CD8-positive, alpha-beta memory T cell (primary cell): Measurements from ENCODE around the gene MOGAT2. TPM values are rescaled to one million over a fixed set of nuclear protein-coding genes. Genes with fewer than 3 reads are reported as not detected.
"Not testable (repeated sequence)": the region's sequence is repeated elsewhere in the genome, so short reads cannot be mapped to it uniquely, and the experiment has no call there.

Experiments
- CTCF ChIA-PET: fragments of 350-600 bp; sonication (Branson Sonifier 250); formaldehyde crosslinking; loops from one replicate; lab custom pipeline; 2021; ENCODE audit warnings: antibody characterized with exemption; lab: Charles Lee
- POLR2A ChIA-PET: fragments of 350-600 bp; sonication (Branson Sonifier 250); formaldehyde crosslinking; loops from one replicate; lab custom pipeline; 2021; ENCODE audit warnings: antibody characterized with exemption; lab: Charles Lee
- DNase-seq, 5 donors: peaks; one replicate each; pipeline versions ENCODE4 v3.0.0 to v3.0.0-alpha.2; 2020 to 2022; ENCODE audit warnings: mixed read lengths in 1 of 5
- H3K27ac ChIP-seq: one replicate; pipeline ENCODE4 v1.7.0; 2013; ENCODE audit warnings: low read depth, mild to moderate bottlenecking, low read length, moderate library complexity
- H3K27me3 ChIP-seq: 2 replicates; pipeline ENCODE4 v1.7.0; 2013; ENCODE audit warnings: low read length, mild to moderate bottlenecking; ENCODE audit not compliant: insufficient read depth, poor library complexity, severe bottlenecking
- H3K36me3 ChIP-seq: 2 replicates; pipeline ENCODE4 v1.7.0; 2013; ENCODE audit warnings: mild to moderate bottlenecking, low read length, moderate library complexity; ENCODE audit not compliant: insufficient read depth
- H3K4me1 ChIP-seq: 2 replicates; pipeline ENCODE4 v1.7.0; 2013; ENCODE audit warnings: mild to moderate bottlenecking, low read length, moderate library complexity; ENCODE audit not compliant: insufficient read depth
- H3K4me3 ChIP-seq: 2 replicates; pipeline ENCODE4 v1.7.0; 2013; ENCODE audit warnings: mild to moderate bottlenecking, low read length
- H3K9me3 ChIP-seq: 2 replicates; pipeline ENCODE4 v1.7.0; 2013; ENCODE audit warnings: mild to moderate bottlenecking, low read length
- H3K27ac Mint-ChIP-seq, 8 donors: one replicate each; pipeline ENCODE4 v1.8.0; 2020 to 2021; ENCODE audit warnings: mixed read lengths in 8 of 8, mild to moderate bottlenecking in 6 of 8, inconsistent platforms in 3 of 8, moderate library complexity in 3 of 8
- H3K27me3 Mint-ChIP-seq, 2 donors: one replicate each; pipeline ENCODE4 v1.8.0; 2020 to 2021; ENCODE audit warnings: mixed read lengths in 2 of 2, mild to moderate bottlenecking in 1 of 2, moderate library complexity in 1 of 2
- H3K36me3 Mint-ChIP-seq, 3 donors: one replicate each; pipeline ENCODE4 v1.8.0; 2020 to 2021; ENCODE audit warnings: mixed read lengths in 3 of 3, inconsistent platforms in 1 of 3, mild to moderate bottlenecking in 1 of 3
- H3K4me1 Mint-ChIP-seq, 3 donors: one replicate each; pipeline ENCODE4 v1.8.0; 2020 to 2021; ENCODE audit warnings: mixed read lengths in 3 of 3, inconsistent platforms in 1 of 3, mild to moderate bottlenecking in 1 of 3
- H3K4me3 Mint-ChIP-seq, 7 donors: one replicate each; pipeline ENCODE4 v1.8.0; 2020 to 2021; ENCODE audit warnings: mixed read lengths in 7 of 7, mild to moderate bottlenecking in 6 of 7, moderate library complexity in 4 of 7, inconsistent platforms in 2 of 7
- H3K9me3 Mint-ChIP-seq, 5 donors: one replicate each; pipeline ENCODE4 v1.8.0; 2020 to 2022; ENCODE audit warnings: mixed read lengths in 5 of 5, mild to moderate bottlenecking in 3 of 5, moderate library complexity in 2 of 5, inconsistent platforms in 1 of 5
- polyA plus RNA-seq: library from polyadenylated mRNA; unstranded; fragments of 300-500 nt; fragmentation: Illumina TruSeq; gene quantifications from one replicate; pipeline ENCODE4 v1.2.3, GENCODE V29; 2021
- total RNA-seq, 2 experiments: library from RNA; stranded (reverse); gene quantifications; one replicate each; pipeline ENCODE4 v1.2.3, GENCODE V29; 2021

The MOGAT2 gene
- total and polyA plus RNA-seq, 3 experiments from 2014 or later, result not detected

DNA sequence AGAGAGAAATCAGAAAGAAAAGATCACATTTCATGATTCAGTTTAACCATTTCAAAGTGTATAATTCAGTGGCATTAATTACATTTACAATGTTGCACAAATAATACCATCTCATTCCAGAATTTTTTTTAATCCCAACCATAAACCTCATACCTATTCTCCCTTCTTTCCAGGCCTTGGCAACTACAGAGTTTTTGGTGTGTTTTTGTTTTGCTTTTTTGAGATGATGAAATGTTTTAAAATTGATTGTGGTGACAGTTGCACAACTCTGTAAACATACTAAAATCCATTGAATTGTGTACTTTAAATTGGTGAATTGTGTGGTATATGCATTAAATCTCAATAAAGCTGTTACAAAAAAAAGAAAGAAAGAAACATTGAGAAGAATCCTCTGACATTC lies 37.3 kb downstream of the MOGAT2 start:
- CTCF ChIA-PET, H3K4me1 Mint-ChIP-seq, POLR2A ChIA-PET: not testable (repeated sequence)

GRCh38 chr11:75757651-75758050 lies 40.0 kb downstream of the MOGAT2 start:
- CTCF ChIA-PET, result no interaction called here
- Mint-ChIP-seq H3K27ac (peak overlapping the region in 1 of 8 donors; percentile 55), H3K4me3 (no peak overlapping the region), H3K9me3 (no peaks in the 10 kb centered on the region), H3K27me3 (peaks cover 0 to 3% of the 10 kb centered on the region in 2 donors), H3K4me1 (no peaks in the 10 kb centered on the region), H3K36me3 (peaks cover 0 to 1% (median 0%) of the 10 kb centered on the region in 3 donors)
- H3K4me3 ChIP-seq, result no peak overlapping the region
- H3K27me3 ChIP-seq, result no peaks in the 10 kb centered on the region
- H3K27ac ChIP-seq, result no peak overlapping the region
- DNase-seq, result no peak
- H3K9me3 ChIP-seq, result no peaks in the 10 kb centered on the region
- POLR2A ChIA-PET, result interaction anchor here (0.6 kb wide), 1 partner anchor 12 kb away, joined by 4 read pairs; no protein-coding TSS in a partner anchor
- no peaks in the 10 kb centered on the region for H3K4me1 ChIP-seq
- H3K36me3 ChIP-seq, result no peaks in the 10 kb centered on the region

More for the DNA sequence above, 37.3 kb downstream of the MOGAT2 start:
- H3K4me1 ChIP-seq, H3K27ac Mint-ChIP-seq, H3K27me3 Mint-ChIP-seq, H3K27ac ChIP-seq, H3K4me3 ChIP-seq, H3K9me3 ChIP-seq, H3K36me3 Mint-ChIP-seq, H3K27me3 ChIP-seq, DNase-seq, H3K36me3 ChIP-seq, H3K4me3 Mint-ChIP-seq, H3K9me3 Mint-ChIP-seq: not testable (repeated sequence)

DNA sequence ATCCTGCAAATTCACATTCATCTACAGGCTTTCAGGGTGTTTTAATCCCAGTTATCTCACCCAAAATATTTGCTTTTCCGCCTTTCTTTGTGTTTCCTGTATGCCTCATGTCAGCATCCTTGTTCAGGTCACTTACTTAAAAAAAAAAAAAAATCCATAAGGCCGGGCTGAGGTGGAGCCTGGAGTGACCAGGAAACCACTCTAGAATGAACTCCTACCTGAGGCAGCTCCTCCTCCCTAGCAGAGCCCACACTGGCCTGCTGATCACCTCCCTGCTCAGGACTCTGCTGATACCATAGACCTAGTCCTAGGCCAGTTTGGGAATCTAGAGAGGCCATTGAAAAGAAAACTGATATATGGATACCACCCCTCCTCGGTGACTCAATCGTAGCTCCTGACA lies 42.2 kb downstream of the MOGAT2 start:
- Histone ChIP-seq H3K4me3 (no peak overlapping the region), H3K4me1 (no peaks in the 10 kb centered on the region), H3K27ac (no peak overlapping the region), H3K27me3 (no peaks in the 10 kb centered on the region), H3K36me3 (no peaks in the 10 kb centered on the region), H3K9me3 (no peaks in the 10 kb centered on the region)
- Mint-ChIP-seq H3K27ac (no peak overlapping the region), H3K4me1 (no peaks in the 10 kb centered on the region), H3K4me3 (no peak overlapping the region), H3K36me3 (peaks cover 0 to 1% (median 0%) of the 10 kb centered on the region in 3 donors), H3K27me3 (peaks cover 0 to 3% of the 10 kb centered on the region in 2 donors), H3K9me3 (no peaks in the 10 kb centered on the region)
- ChIA-PET CTCF (no interaction called here), POLR2A (no interaction called here)
- no peak for DNase-seq

DNA sequence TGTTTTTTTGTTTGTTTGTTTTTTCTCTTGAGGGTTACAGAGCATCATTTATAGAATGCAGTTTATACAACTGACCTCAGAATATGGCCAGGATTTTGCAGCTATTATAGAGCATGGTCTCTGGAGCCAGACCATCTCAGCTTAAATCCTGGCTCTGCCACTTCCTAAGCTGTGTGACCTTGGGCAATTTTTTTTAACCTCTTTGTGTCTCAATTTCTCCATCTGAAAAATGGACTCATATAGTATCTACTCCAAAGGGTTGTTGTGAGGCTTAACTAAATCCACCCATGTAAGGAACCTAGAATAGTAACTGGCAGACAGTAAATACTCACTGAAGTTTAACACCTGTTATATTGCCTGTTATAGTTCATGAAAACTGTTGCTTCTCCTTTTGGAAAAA lies 42.6 kb downstream of the MOGAT2 start:
- DNase-seq, result no peak
- Histone ChIP-seq H3K27me3 (no peaks in the 10 kb centered on the region), H3K4me1 (no peaks in the 10 kb centered on the region), H3K4me3 (no peak overlapping the region), H3K27ac (no peak overlapping the region), H3K36me3 (no peaks in the 10 kb centered on the region), H3K9me3 (no peaks in the 10 kb centered on the region)
- H3K27me3 Mint-ChIP-seq, result peaks cover 0 to 3% of the 10 kb centered on the region in 2 donors
- H3K27ac Mint-ChIP-seq, result peak overlapping the region in 1 of 8 donors; percentile 51
- H3K9me3 Mint-ChIP-seq, result no peaks in the 10 kb centered on the region
- H3K4me3 Mint-ChIP-seq, result no peak overlapping the region
- ChIA-PET CTCF (no interaction called here), POLR2A (no interaction called here)
- H3K4me1 Mint-ChIP-seq, result no peaks in the 10 kb centered on the region
- peaks cover 0 to 1% (median 0%) of the 10 kb centered on the region in 3 donors for H3K36me3 Mint-ChIP-seq

DNA sequence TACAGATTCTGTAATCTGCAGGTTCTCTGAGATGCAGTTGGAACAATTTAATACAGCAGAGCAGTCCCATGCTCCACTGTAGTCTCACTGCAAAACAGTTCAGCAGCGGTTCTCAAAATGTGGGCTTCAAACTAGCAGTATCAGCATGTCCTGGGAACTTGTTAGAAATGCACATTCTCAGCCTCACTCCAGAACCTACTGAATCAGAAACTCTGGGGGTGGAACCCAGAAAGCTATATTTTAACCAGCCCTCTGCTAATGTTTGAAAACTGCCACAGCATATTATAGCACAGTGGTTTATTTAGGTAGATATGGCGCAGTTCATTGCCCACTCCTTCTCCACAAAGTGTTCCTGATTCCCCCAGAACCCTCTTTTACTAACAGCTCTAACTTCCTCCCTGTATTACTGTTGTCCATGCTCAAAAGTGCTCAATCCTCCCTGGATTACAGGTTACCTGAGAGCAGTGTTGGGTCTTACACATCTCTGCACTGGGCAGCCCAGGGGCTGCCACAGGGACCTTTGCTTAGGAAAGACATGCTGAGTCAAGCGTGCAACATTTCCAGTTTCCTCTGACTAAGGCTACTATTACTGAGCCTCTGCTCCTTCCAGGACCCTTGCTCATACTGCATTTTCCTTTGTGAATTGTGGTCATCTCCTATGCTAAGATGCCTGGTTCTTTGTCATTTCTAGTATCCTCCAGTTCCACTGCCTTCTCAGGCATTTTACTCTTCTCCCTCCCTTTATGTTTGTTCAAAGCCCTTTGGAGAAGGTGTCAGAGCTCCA lies 43.3 kb downstream of the MOGAT2 start:
- Histone ChIP-seq H3K36me3 (no peaks in the 10 kb centered on the region), H3K27ac (no peak overlapping the region), H3K4me3 (no peak overlapping the region), H3K4me1 (no peaks in the 10 kb centered on the region), H3K27me3 (no peaks in the 10 kb centered on the region), H3K9me3 (no peaks in the 10 kb centered on the region)
- no peak for DNase-seq
- ChIA-PET CTCF (no interaction called here), POLR2A (no interaction called here)
- Mint-ChIP-seq H3K9me3 (no peaks in the 10 kb centered on the region), H3K27me3 (peaks cover 2 to 3% of the 10 kb centered on the region in 2 donors), H3K36me3 (peaks cover 0 to under 1% (median 0%) of the 10 kb centered on the region in 3 donors), H3K4me1 (no peaks in the 10 kb centered on the region), H3K4me3 (no peak overlapping the region), H3K27ac (peak overlapping the region in 1 of 8 donors; percentile 51)

GRCh38 chr11:75762158-75762557 lies 44.5 kb downstream of the MOGAT2 start:
- CTCF ChIA-PET, result no interaction called here
- H3K4me1 Mint-ChIP-seq, result no peaks in the 10 kb centered on the region

GRCh38 chr11:75762885-75763284 lies 45.2 kb downstream of the MOGAT2 start:
- no peaks in the 10 kb centered on the region for H3K9me3 Mint-ChIP-seq
- peaks cover 6 to 9% of the 10 kb centered on the region in 2 donors for H3K27me3 Mint-ChIP-seq
- CTCF ChIA-PET, result no interaction called here
- no peaks in the 10 kb centered on the region for H3K9me3 ChIP-seq
- POLR2A ChIA-PET, result no interaction called here
- no peak overlapping the region for H3K4me3 ChIP-seq
- no peaks in the 10 kb centered on the region for H3K36me3 ChIP-seq
- no peak overlapping the region for H3K4me3 Mint-ChIP-seq
- peaks cover under 1 to 1% (median under 1%) of the 10 kb centered on the region in 3 donors for H3K4me1 Mint-ChIP-seq
- peaks cover 7% of the 10 kb centered on the region for H3K4me1 ChIP-seq
- no peak for DNase-seq
- no peaks in the 10 kb centered on the region for H3K27me3 ChIP-seq
- H3K27ac ChIP-seq, result no peak overlapping the region
- H3K27ac Mint-ChIP-seq, result peak overlapping the region in 1 of 8 donors; percentile 88
- H3K36me3 Mint-ChIP-seq, result no peaks in the 10 kb centered on the region

More at GRCh38 chr11:75762158-75762557, 44.5 kb downstream of the MOGAT2 start:
- no peaks in the 10 kb centered on the region for H3K36me3 ChIP-seq
- H3K27ac Mint-ChIP-seq, result no peak overlapping the region
- no peak for DNase-seq
- no peaks in the 10 kb centered on the region for H3K27me3 ChIP-seq
- H3K4me3 Mint-ChIP-seq, result no peak overlapping the region
- H3K27ac ChIP-seq, result no peak overlapping the region
- no peak overlapping the region for H3K4me3 ChIP-seq
- H3K9me3 ChIP-seq, result no peaks in the 10 kb centered on the region
- H3K9me3 Mint-ChIP-seq, result no peaks in the 10 kb centered on the region
- H3K27me3 Mint-ChIP-seq, result peaks cover 2 to 4% of the 10 kb centered on the region in 2 donors
- no peaks in the 10 kb centered on the region for H3K36me3 Mint-ChIP-seq
- POLR2A ChIA-PET, result no interaction called here
- no peaks in the 10 kb centered on the region for H3K4me1 ChIP-seq

- Histone ChIP-seq H3K27me3 (no peaks in the 10 kb centered on the region), H3K9me3 (no peaks in the 10 kb centered on the region), H3K4me3 (no peak overlapping the region), H3K36me3 (no peaks in the 10 kb centered on the region), H3K4me1 (peaks cover 14% of the 10 kb centered on the region), H3K27ac (no peak overlapping the region)
- Mint-ChIP-seq H3K4me3 (no peak overlapping the region), H3K9me3 (no peaks in the 10 kb centered on the region), H3K27ac (no peak overlapping the region), H3K27me3 (peaks cover 8 to 9% of the 10 kb centered on the region in 2 donors), H3K4me1 (peaks cover 4 to 5% (median 4%) of the 10 kb centered on the region in 3 donors), H3K36me3 (no peaks in the 10 kb centered on the region)
- DNase-seq, result no peak
- CTCF ChIA-PET, result no interaction called here
- POLR2A ChIA-PET, result no interaction called here
Observed at GRCh38 chr11:75763846-75764245, 46.2 kb downstream of the MOGAT2 start.
